ENCODE measurements around the gene BBS1.

Gene BBS1

DNA sequence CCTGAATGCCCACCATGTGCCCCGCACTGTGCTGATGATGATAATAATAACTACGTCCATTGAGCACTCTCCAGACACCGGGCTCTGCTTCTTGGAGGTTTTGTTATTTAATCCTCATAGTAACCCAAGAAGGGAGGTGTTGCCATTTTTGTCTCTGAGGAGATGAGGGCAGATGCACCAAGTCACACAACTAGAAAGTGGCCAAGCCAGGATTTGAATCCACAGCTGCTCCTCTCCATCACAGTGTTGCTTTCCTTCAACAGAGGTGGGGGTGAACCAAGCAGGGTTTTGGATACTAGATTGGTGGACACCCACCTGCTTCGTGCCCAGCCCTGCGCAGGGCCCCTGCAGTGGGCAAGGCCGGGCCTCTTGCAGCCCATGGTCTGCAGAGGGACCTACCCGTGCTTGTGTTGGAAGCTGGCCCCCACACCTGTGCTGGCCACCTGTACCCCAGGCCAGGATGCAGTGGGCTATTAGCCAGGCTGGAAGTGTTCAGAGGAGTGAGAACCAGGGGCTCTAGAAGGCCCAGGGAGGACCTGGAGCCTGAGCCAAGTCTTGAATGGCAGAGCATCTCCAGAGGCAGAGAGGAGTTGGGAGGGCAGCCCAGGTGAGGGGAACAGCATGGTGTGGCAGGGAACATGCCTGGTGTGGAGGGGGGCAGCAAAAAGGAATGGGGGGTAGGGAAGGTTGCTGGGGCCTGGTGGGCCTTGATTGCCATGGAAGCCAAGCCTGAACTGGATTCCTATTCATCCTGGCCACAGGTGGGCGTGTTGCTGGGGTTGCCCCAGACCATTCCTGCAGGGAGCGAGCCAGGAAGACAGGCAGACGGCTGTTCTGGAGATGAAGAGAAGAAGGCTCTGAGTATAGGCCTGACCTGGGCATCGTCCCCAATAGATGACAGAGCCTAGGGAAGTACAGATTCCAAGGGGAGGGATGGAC, 32.9 kb upstream of the BBS1 start:
- H3K4me1 ChIP-seq (ENCODE audit: insufficient read depth, insufficient read length): peaks cover 15% of the 10 kb centered on the region
- TF ChIP-seq SUZ12 (IDR thresholded peaks at IDR 0.05; ENCODE audit: extremely low read depth, insufficient read depth, insufficient read length) (no peak), ZNF274 (IDR thresholded peaks at IDR 0.05; ENCODE audit: low read depth, low read length) (no peak), YY1 (IDR thresholded peaks at IDR 0.05; ENCODE audit: insufficient read depth, insufficient read length) (no peak)
- peak overlapping the region; percentile 13 for H3K9ac ChIP-seq (ENCODE audit: insufficient read length, low read depth)
- no peaks in the 10 kb centered on the region for H3K27me3 ChIP-seq (ENCODE audit: insufficient read depth, insufficient read length)
- H3K9me3 ChIP-seq (ENCODE audit: insufficient read depth, low read length): no peaks in the 10 kb centered on the region
- peaks cover 49% of the 10 kb centered on the region for H3K36me3 ChIP-seq (ENCODE audit: insufficient read depth, insufficient read length, low read length)
- no peak for DNase-seq (ENCODE audit: low read depth, low spot score)
- H3K4me3 ChIP-seq (ENCODE audit: insufficient read length, low read depth): no peak overlapping the region

DNA sequence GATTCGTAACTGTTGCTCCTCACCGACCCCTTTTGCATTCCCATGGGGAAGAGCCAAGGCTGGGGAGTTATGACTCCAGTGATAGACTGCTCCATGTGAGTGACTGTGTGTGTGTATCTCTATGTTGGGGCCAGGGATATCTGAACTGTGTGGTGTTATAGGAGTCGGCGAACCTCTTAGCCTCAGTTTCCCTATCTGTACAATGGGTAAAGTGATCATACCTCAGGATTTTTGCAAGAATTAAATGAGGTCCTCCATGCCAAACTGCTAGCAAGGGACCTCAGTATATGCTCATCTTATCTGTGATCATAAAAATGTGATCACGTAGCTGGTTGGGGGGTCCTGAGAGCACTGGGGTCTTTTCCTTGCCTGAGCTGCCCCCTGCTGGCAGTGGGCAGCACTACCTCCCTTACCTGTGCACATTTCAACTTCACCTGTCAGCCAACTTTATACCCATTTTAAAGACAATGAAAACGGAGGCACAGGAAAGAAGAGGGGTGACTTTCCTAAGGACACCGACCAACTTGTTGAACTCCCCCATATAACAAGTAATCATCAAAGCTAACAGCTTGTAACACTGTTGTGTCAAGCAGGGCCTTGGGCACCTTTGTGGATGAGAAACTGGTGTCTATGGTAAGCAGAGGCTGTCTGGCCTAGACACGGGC, 31.6 kb upstream of the BBS1 start:
- H3K27me3 ChIP-seq (ENCODE audit: insufficient read depth, insufficient read length): no peaks in the 10 kb centered on the region
- H3K9me3 ChIP-seq (ENCODE audit: insufficient read depth, low read length): no peaks in the 10 kb centered on the region
- peaks cover 50% of the 10 kb centered on the region for H3K36me3 ChIP-seq (ENCODE audit: insufficient read depth, insufficient read length, low read length)
- TF ChIP-seq SUZ12 (IDR thresholded peaks at IDR 0.05; ENCODE audit: extremely low read depth, insufficient read depth, insufficient read length): no peak
- no peak for TF ChIP-seq ZNF274 (IDR thresholded peaks at IDR 0.05; ENCODE audit: low read depth, low read length)
- no peak for TF ChIP-seq YY1 (IDR thresholded peaks at IDR 0.05; ENCODE audit: insufficient read depth, insufficient read length)
- no peak for DNase-seq (ENCODE audit: low read depth, low spot score)
- H3K4me1 ChIP-seq (ENCODE audit: insufficient read depth, insufficient read length): peaks cover 12% of the 10 kb centered on the region
- peak overlapping the region; percentile 96 for H3K4me3 ChIP-seq (ENCODE audit: insufficient read length, low read depth)
- H3K9ac ChIP-seq (ENCODE audit: insufficient read length, low read depth): peak overlapping the region; percentile 97

DNA sequence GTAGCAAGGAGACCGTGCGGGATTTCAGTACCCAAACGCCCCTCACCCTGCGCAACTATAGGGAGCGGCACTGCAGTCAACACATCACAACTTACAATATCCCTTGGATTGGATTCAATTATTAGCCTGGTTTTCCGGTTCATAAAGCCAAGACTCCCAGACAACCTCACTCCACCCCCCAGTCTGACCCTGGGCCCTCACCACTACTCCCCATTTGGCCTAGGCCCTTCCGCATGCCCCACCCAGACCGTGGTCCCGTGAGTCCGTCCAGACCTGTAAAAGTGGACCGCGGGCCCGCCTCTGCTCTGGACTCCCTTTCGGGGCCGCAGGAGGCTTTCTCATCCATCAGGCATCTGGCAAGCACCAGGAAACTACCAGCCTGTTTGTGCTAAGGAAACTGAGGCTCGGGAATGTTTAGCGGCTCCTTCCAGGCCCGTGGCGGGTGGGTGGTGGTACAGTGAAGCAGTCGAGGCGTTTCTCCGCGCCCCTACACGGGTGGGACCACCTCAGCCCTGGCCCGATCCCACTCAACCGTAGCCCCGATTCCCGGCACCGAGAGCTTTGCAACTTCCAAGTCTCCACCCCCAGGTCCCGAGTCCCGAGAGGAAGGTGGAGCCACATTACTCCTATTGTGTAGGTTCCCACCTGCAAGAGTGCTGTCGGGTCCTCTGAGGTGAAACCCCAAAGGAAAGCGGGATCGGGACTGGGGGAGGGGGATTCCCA, 30.9 kb upstream of the BBS1 start:
- Histone ChIP-seq H3K9me3 (ENCODE audit: insufficient read depth, low read length) (no peaks in the 10 kb centered on the region), H3K36me3 (ENCODE audit: insufficient read depth, insufficient read length, low read length) (peaks cover 51% of the 10 kb centered on the region), H3K4me3 (ENCODE audit: insufficient read length, low read depth) (peak overlapping the region; percentile 96), H3K27me3 (ENCODE audit: insufficient read depth, insufficient read length) (no peaks in the 10 kb centered on the region), H3K4me1 (ENCODE audit: insufficient read depth, insufficient read length) (peaks cover 12% of the 10 kb centered on the region), H3K9ac (ENCODE audit: insufficient read length, low read depth) (peak overlapping the region; percentile 97)
- no peak for DNase-seq (ENCODE audit: low read depth, low spot score)
- TF ChIP-seq YY1 (IDR thresholded peaks at IDR 0.05; ENCODE audit: insufficient read depth, insufficient read length) (no peak), SUZ12 (IDR thresholded peaks at IDR 0.05; ENCODE audit: extremely low read depth, insufficient read depth, insufficient read length) (no peak), ZNF274 (IDR thresholded peaks at IDR 0.05; ENCODE audit: low read depth, low read length) (no peak)

DNA sequence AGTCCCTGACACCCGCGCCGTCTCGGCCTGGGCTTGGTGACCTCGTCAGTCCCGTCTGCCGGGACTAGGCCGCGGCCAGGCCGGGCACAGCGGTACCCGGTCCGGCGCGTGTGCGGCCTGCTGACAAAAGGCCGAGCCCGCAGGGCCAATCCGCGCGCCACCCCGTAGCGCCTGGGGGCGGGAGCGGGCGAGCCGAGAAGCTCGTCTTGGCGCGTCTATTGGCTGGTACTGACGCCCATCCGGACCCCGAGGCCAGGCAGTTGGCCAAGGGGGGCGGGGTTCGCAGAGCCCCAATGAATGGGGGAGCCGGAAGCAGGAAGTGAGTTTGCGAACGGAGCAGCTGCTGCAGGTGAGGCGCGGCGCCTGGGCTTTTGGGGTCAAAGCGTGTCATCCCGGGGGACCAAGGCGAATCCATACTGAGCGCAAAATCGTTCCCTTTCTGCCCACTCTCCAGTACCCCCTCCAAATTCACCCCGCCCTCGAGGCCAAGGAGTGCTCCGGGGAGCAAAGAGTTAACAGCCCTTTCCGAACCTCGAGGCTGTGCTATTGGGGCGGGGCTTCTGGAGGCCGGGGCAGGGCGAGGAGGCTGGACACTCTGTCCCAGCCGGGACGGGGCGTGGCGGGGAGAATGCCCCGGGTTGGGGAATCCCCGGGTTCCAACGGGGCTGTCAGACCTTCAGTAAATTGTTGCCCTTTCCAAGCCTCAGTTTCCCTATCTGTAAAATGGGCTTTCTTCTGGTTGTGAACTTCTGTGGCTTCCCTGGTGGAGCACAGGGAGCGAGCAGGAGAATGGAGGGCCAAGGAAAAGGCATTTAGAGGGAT, 30.1 kb upstream of the BBS1 start, which contains the start of gene DPP3:
Gene DPP3, plus strand, starts transcription at position 318 of the 822 bp plus-strand sequence. CDS start 1,767 bp downstream, outside the sequence.
- Histone ChIP-seq H3K36me3 (ENCODE audit: insufficient read depth, insufficient read length, low read length) (peaks cover 57% of the 10 kb centered on the region), H3K9ac (ENCODE audit: insufficient read length, low read depth) (peak within 1 kb of the TSS; percentile 97), H3K9me3 (ENCODE audit: insufficient read depth, low read length) (no peaks in the 10 kb centered on the region), H3K4me1 (ENCODE audit: insufficient read depth, insufficient read length) (peaks cover 12% of the 10 kb centered on the region), H3K4me3 (ENCODE audit: insufficient read length, low read depth) (peak within 1 kb of the TSS; percentile 96), H3K27me3 (ENCODE audit: insufficient read depth, insufficient read length) (no peaks in the 10 kb centered on the region)
- peak; percentile 97 for DNase-seq (ENCODE audit: low read depth, low spot score)
- no peak for TF ChIP-seq YY1 (IDR thresholded peaks at IDR 0.05; ENCODE audit: insufficient read depth, insufficient read length)
- no peak for TF ChIP-seq ZNF274 (IDR thresholded peaks at IDR 0.05; ENCODE audit: low read depth, low read length)

DNA sequence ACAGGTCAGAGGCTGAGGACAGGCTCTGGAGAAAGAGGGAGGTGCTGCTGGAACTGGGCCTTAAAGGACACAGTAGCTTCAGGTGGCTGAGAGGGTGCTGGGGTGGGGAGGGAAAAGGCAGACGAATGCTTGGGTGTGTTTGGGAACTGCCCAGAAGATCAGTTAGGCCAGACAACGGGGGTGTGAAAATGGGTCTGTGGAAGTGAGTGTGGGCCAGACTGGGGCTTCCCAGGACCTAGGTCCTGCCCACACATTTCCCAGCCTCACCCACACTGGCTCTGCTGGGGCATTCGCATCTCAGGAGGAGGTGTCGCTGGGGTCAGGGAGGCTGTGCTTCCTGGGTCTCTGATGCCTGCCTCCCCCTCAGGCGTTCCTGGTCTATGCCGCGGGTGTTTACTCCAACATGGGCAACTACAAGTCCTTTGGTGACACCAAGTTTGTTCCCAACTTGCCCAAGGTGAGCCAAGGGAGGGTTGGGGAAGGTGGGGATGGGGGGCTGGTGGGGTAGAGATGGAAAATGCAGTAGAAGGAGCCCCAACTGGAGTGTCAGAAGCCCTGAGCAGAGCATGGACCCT, 25.5 kb upstream of the BBS1 start:
- Histone ChIP-seq H3K27me3 (ENCODE audit: insufficient read depth, insufficient read length) (no peaks in the 10 kb centered on the region), H3K9me3 (ENCODE audit: insufficient read depth, low read length) (no peaks in the 10 kb centered on the region), H3K9ac (ENCODE audit: insufficient read length, low read depth) (no peak overlapping the region), H3K36me3 (ENCODE audit: insufficient read depth, insufficient read length, low read length) (peaks cover 70% of the 10 kb centered on the region), H3K4me1 (ENCODE audit: insufficient read depth, insufficient read length) (peaks cover 12% of the 10 kb centered on the region), H3K4me3 (ENCODE audit: insufficient read length, low read depth) (no peak overlapping the region)
- TF ChIP-seq ZNF274 (IDR thresholded peaks at IDR 0.05; ENCODE audit: low read depth, low read length): no peak
- TF ChIP-seq SUZ12 (IDR thresholded peaks at IDR 0.05; ENCODE audit: extremely low read depth, insufficient read depth, insufficient read length): no peak
- no peak for TF ChIP-seq YY1 (IDR thresholded peaks at IDR 0.05; ENCODE audit: insufficient read depth, insufficient read length)
- DNase-seq (ENCODE audit: low read depth, low spot score): no peak

DNA sequence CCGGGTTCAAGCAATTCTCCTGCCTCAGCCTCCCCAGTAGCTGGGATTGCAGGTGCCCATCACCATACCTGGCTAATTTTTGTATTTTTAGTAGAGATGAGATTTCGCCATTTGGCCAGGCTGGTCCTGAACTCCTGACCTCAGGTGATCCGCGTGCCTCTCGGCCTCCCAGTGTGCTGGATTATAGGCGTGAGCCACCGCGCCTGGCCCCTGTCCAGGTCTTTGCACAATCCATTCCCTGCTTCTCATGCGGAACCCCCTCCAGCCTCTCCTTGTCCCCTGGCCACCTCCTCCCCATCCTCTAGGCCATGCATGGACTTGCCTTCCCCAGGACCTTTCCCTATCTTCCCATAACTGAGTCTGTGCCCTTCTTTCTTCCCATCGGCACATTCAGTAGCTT, 21.5 kb upstream of the BBS1 start:
- Histone ChIP-seq H3K27me3 (ENCODE audit: insufficient read depth, insufficient read length) (no peaks in the 10 kb centered on the region), H3K4me3 (ENCODE audit: insufficient read length, low read depth) (no peak overlapping the region), H3K9me3 (ENCODE audit: insufficient read depth, low read length) (no peaks in the 10 kb centered on the region), H3K9ac (ENCODE audit: insufficient read length, low read depth) (no peak overlapping the region), H3K4me1 (ENCODE audit: insufficient read depth, insufficient read length) (peaks cover 12% of the 10 kb centered on the region), H3K36me3 (ENCODE audit: insufficient read depth, insufficient read length, low read length) (peaks cover 81% of the 10 kb centered on the region)
- no peak for DNase-seq (ENCODE audit: low read depth, low spot score)
- no peak for TF ChIP-seq SUZ12 (IDR thresholded peaks at IDR 0.05; ENCODE audit: extremely low read depth, insufficient read depth, insufficient read length)
- no peak for TF ChIP-seq ZNF274 (IDR thresholded peaks at IDR 0.05; ENCODE audit: low read depth, low read length)
- TF ChIP-seq YY1 (IDR thresholded peaks at IDR 0.05; ENCODE audit: insufficient read depth, insufficient read length): no peak

Measured in NT2/D1 (cell line).